Testis (tissue), 3 donors: ENCODE data around the gene VMP1. TPM values are rescaled to one million over a fixed set of nuclear protein-coding genes. Genes with fewer than 3 reads are reported as not detected.
"Not testable (repeated sequence)": the region's sequence is repeated elsewhere in the genome, so short reads cannot be mapped to it uniquely, and the experiment has no call there.

ENCODE experiments used
- DNase-seq: peaks from one replicate; pipeline ENCODE4 v3.0.0-alpha.2; 2019
- H3K27ac ChIP-seq, 2 donors: fragments of 200-600 bp; sonication (generic); one replicate each; pipeline ENCODE4 v1.5.1; 2019
- H3K27me3 ChIP-seq: fragments of 200-600 bp; sonication (generic); one replicate; pipeline ENCODE4 v1.5.1; 2019
- H3K36me3 ChIP-seq: fragments of 200-600 bp; sonication (generic); one replicate; pipeline ENCODE4 v1.5.1; 2017; ENCODE audit warnings: low read depth; ENCODE audit errors: missing control alignments
- H3K4me1 ChIP-seq: fragments of 200-600 bp; sonication (generic); one replicate; pipeline ENCODE4 v1.5.1; 2019
- H3K4me3 ChIP-seq, 2 donors: fragments of 200-600 bp; sonication (generic); one replicate each; pipeline ENCODE4 v1.5.1; 2017 to 2019
- H3K9me3 ChIP-seq: fragments of 200-600 bp; sonication (generic); one replicate; pipeline ENCODE4 v1.5.1; 2017
- POLR2A ChIP-seq: fragments of 450-650 bp; IDR thresholded peaks from one replicate; pipeline ENCODE4 v1.6.1; 2017; ENCODE audit warnings: antibody characterized with exemption, mild to moderate bottlenecking, moderate library complexity
- whole genome bisulfite sequencing, 2 donors: methylation state at CpG; one replicate each; pipeline ENCODE4 v1.1.5; 2018; 5-methylcytosine and 5-hydroxymethylcytosine counted together
- intact Hi-C: fragments of 100-400 bp; cut with DNase I; formaldehyde crosslinking; loops from one replicate; pipeline ENCODE4 v1.15.1; 2023; ENCODE audit warnings: low total_unique reads
- polyA plus RNA-seq: library from polyadenylated mRNA; stranded (reverse); fragments of 350-450 nt; fragmentation: Illumina TruSeq; extraction: RNeasy Lipid Tissue Mini Kit (QIAGEN cat#74804); gene quantifications from one replicate; pipeline ENCODE4 v1.2.3, GENCODE V29; 2014; ENCODE audit warnings: low read depth, low replicate concordance; ENCODE audit not compliant: insufficient read depth
- total RNA-seq, 2 donors: library from RNA; depleted of rRNA; stranded (reverse); fragments of >200 nt; gene quantifications; one replicate each; pipeline ENCODE4 v1.2.3, GENCODE V29; 2016
- TF ChIP-seq, protein P1 (sequence below), 3 experiments: fragments of 450-650 bp in 2 of 3; fragments of 200-600 bp in 1 of 3; sonication (generic) in 1 of 3; IDR thresholded peaks; one replicate each; pipeline ENCODE4 v1.5.1; 2016 to 2019; ENCODE audit warnings: antibody characterized with exemption in 3 of 3, mild to moderate bottlenecking in 2 of 3, moderate library complexity in 1 of 3

VMP1 gene
- total and polyA plus RNA-seq, 3 donors from 2014 or later, result 63.1 to 144 (median 108) TPM

DNA sequence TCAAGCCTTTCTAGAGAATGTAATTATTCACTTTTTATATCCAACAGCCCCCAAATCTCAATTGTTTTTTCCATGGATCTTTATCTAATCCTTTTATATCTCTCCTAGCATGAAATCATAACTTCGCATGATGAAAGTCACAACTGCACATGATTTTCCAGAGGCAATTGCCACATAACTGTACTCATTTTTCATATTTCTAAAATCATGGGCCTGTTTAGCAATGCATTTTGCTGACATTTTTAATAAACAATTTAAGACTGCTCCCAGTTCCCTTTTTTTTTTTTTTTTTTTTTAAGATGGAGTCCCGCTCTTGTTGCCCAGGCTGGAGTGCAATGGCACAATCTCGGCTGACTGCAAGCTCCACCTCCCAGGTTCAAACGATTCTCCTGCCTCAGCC, 83.5 kb downstream of the VMP1 start:
- H3K36me3 ChIP-seq, result no peaks in the 10 kb centered on the region
- H3K9me3 ChIP-seq, result no peaks in the 10 kb centered on the region
- TF ChIP-seq POLR2A, result no peak
- TF ChIP-seq, protein P1, sequence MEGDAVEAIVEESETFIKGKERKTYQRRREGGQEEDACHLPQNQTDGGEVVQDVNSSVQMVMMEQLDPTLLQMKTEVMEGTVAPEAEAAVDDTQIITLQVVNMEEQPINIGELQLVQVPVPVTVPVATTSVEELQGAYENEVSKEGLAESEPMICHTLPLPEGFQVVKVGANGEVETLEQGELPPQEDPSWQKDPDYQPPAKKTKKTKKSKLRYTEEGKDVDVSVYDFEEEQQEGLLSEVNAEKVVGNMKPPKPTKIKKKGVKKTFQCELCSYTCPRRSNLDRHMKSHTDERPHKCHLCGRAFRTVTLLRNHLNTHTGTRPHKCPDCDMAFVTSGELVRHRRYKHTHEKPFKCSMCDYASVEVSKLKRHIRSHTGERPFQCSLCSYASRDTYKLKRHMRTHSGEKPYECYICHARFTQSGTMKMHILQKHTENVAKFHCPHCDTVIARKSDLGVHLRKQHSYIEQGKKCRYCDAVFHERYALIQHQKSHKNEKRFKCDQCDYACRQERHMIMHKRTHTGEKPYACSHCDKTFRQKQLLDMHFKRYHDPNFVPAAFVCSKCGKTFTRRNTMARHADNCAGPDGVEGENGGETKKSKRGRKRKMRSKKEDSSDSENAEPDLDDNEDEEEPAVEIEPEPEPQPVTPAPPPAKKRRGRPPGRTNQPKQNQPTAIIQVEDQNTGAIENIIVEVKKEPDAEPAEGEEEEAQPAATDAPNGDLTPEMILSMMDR (IDR thresholded peaks at IDR 0.05), result no peak
- no peak for DNase-seq
- no peaks in the 10 kb centered on the region for H3K27me3 ChIP-seq
- no peak overlapping the region for H3K27ac ChIP-seq
- H3K4me3 ChIP-seq, result no peak overlapping the region
- 88 to 91% methylated on average over 4 of the region's 4 CpGs for WGBS, 2 donors
- H3K4me1 ChIP-seq, result no peaks in the 10 kb centered on the region
- intact Hi-C loops, result no loop called here

DNA sequence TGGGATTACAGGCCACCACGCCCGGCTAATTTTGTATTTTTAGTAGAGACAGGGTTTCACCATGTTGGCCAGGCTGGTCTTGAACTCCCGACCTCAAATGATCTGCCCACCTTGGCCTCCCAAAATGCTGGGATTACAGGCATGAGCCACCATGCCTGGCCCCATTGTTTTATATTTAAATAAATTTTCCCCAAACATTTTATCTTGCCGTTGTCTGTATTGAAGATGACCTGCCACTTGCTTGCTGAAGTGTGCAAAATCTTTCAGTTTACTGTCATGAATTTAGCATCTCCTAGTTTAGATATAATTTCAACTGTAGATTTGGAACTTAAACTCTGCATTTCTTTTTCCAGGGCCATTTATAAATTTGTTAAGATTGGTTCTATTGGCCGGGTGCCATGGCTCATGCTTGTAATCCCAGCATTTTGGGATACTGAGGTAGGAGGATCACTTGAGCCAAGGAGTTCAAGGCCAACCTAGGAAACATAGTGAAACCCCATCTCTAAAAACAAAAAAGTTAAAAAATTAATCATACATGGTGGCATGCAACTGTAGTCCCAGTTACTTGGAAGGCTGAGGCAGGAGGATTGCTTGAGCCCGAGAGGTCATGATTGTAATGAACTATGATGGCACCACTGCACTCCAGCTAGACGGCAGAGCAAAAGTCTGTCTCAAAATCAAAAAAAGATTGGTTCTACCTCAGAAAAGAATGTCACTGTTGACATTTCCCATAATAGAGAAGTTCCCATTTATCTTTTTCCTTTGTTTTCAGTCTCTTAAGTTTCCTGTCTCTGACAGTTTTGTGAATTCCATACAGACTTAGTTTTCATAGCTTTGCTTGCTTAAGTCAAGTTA, 84.4 kb downstream of the VMP1 start:
- no peak overlapping the region for H3K27ac ChIP-seq
- intact Hi-C loops, result no loop called here
- TF ChIP-seq, protein P1 (IDR thresholded peaks at IDR 0.05), result no peak
- TF ChIP-seq POLR2A, result no peak
- H3K36me3 ChIP-seq, result no peaks in the 10 kb centered on the region
- no peak for DNase-seq
- no peaks in the 10 kb centered on the region for H3K4me1 ChIP-seq
- 88 to 90% methylated on average over 7 of the region's 7 CpGs for WGBS, 2 donors
- H3K9me3 ChIP-seq, result no peaks in the 10 kb centered on the region
- no peak overlapping the region for H3K4me3 ChIP-seq
- H3K27me3 ChIP-seq, result no peaks in the 10 kb centered on the region

DNA sequence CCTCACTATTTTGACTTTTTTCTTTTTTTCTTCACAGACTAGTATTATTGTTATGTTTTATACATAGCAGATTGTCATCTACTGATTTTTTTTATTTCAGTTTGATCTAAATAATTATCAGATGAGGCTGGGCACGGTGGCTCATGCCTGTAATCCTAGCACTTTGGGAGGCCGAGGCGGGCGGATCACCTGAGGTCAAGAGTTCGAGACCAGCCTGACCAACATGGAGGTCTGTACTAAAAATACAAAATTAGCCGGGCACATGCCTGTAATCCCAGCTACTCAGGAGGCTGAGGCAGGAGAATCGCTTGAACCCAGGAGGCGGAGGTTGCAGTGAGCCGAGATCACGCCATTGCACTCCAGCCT, 85.0 kb downstream of the VMP1 start:
- intact Hi-C loops, H3K36me3 ChIP-seq, H3K4me3 ChIP-seq, DNase-seq, H3K27ac ChIP-seq, H3K4me1 ChIP-seq, H3K9me3 ChIP-seq, H3K27me3 ChIP-seq: not testable (repeated sequence)
- WGBS, 2 donors, result 95 to 98% methylated on average over 6 to 10 of the region's 10 CpGs

DNA sequence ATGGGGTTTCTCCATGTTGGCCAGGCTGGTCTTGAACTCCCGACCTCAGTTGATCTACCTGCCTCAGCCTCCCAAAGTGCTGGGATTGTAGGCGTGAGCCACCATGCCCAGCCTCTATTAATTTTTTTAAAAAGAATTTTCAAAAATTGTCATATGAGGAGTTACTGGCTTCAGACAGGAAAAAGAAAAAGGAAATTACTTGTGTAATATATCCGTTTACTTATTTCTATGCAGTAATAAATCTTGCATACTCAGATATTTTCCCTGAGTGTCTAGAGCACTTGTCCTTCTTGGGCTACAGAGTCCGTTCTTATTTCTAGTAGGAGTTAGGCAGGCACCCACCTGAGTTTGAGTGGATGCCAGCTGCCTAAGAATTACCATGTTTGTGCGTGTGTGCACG, 85.8 kb downstream of the VMP1 start:
- H3K27ac ChIP-seq, result no peak overlapping the region

DNA sequence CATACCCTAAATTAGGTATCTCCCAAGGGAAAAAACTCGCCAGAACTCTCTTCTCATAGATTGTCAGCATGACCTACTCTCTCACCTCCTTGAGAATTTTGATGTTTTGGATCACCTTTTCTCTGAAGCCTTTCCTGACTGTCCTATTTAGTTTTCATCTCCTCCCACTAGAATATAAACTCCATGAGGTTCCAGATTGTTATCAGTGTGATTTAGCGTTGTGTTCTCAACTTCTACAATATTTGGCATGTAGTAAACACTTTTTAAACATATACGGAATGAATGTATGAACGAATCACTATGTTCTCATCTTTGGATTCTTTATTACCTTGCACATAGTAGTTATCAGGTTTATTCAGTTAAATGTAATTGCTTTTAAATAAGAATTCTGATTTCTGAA, 88.7 kb downstream of the VMP1 start:
- intact Hi-C loops, result no loop called here
- 85 to 89% methylated on average over 4 of the region's 4 CpGs for WGBS, 2 donors
- Histone ChIP-seq H3K36me3 (no peaks in the 10 kb centered on the region), H3K4me3 (no peak overlapping the region), H3K9me3 (no peaks in the 10 kb centered on the region), H3K4me1 (no peaks in the 10 kb centered on the region), H3K27ac (no peak overlapping the region), H3K27me3 (no peaks in the 10 kb centered on the region)
- no peak for TF ChIP-seq POLR2A
- TF ChIP-seq, protein P1 (IDR thresholded peaks at IDR 0.05), result no peak
- no peak for DNase-seq

More for the DNA sequence above, 85.8 kb downstream of the VMP1 start:
- Histone ChIP-seq H3K4me3 (no peak overlapping the region), H3K9me3 (no peaks in the 10 kb centered on the region), H3K27me3 (no peaks in the 10 kb centered on the region), H3K36me3 (no peaks in the 10 kb centered on the region), H3K4me1 (no peaks in the 10 kb centered on the region)
- intact Hi-C loops, result no loop called here
- TF ChIP-seq POLR2A, result no peak
- TF ChIP-seq, protein P1 (IDR thresholded peaks at IDR 0.05), result no peak
- DNase-seq, result no peak
- no CpG with 5 or more reads among the region's 6 CpGs for WGBS, 2 donors
